Epithelial cell of esophagus (primary cell): ENCODE data around the gene FYB1.

ENCODE experiments used
- DNase-seq: peaks from one replicate; pipeline ENCODE4 v3.0.0; 2010; ENCODE audit warnings: low read depth
- H3K4me3 ChIP-seq: 2 replicates; pipeline ENCODE4 v1.5.1; 2011; ENCODE audit warnings: mild to moderate bottlenecking, low read length, control low read depth
- TF ChIP-seq, protein P1 (sequence below): IDR thresholded peaks from 2 replicates; pipeline ENCODE4 v1.5.1; 2011; ENCODE audit warnings: low read depth, mild to moderate bottlenecking, low read length, control low read depth, inconsistent platforms; ENCODE audit not compliant: insufficient read depth; ENCODE audit errors: missing control alignments

The FYB1 gene

DNA sequence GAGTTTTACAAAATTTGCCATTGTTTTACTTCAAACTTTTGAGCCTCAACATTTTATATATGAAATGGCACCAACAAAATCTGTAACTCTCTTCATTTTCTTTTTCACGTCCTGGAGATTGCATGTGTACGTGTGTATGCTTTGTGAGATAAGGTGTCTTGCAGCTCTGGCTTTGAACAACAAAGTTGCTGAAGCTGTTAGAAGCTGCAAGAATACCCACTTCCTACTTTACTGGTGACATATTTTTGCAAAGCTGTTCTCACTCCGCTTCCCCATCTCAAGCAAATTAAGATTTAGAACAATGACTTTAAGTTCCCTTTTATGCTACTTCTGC lies 41.8 kb downstream of the FYB1 start:
- H3K4me3 ChIP-seq = no peak overlapping the region
- no peak for DNase-seq
- TF ChIP-seq, protein P1, sequence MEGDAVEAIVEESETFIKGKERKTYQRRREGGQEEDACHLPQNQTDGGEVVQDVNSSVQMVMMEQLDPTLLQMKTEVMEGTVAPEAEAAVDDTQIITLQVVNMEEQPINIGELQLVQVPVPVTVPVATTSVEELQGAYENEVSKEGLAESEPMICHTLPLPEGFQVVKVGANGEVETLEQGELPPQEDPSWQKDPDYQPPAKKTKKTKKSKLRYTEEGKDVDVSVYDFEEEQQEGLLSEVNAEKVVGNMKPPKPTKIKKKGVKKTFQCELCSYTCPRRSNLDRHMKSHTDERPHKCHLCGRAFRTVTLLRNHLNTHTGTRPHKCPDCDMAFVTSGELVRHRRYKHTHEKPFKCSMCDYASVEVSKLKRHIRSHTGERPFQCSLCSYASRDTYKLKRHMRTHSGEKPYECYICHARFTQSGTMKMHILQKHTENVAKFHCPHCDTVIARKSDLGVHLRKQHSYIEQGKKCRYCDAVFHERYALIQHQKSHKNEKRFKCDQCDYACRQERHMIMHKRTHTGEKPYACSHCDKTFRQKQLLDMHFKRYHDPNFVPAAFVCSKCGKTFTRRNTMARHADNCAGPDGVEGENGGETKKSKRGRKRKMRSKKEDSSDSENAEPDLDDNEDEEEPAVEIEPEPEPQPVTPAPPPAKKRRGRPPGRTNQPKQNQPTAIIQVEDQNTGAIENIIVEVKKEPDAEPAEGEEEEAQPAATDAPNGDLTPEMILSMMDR = no peak

DNA sequence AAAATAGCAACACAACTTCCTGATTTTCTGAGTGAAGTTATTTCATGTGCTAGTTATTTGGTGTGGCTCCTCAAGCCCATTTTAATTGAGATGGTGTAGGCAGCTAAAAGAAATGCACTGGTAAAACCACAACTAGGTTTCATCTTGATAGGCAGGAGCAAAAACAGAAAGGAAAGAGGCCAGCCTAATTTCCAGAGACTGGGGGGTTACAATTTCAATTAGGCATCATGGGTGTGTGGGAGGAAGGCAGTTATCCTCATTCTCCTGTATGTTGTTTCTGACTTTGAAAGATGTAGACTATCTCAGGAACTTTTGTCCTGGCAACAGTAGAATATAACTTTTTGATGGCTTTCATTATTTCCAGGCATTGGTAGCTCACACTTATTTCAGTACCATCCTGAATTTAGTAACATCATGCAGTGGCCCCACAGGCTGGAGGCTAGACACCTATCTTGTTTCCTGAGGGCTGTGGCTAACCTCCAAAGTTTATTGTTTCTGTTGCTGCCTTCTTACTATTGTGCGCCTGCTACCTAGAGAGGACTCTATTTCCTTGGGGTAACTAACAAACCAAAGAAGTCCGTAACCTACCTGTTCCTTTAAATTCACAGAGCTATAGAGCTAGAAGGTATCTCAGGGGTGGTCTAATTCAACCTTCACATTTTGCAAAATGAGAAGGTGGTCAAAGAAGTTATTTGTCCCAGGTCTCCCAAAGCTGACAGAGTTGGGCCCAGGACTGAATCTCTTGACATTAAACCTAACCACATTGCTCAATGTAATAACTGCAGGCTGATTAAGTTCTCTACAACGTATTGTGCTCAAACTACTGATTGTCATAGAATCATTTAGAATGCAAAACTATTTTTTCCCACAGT lies 42.4 kb downstream of the FYB1 start:
- no peak for DNase-seq
- H3K4me3 ChIP-seq = no peak overlapping the region
- TF ChIP-seq, protein P1 = no peak

DNA sequence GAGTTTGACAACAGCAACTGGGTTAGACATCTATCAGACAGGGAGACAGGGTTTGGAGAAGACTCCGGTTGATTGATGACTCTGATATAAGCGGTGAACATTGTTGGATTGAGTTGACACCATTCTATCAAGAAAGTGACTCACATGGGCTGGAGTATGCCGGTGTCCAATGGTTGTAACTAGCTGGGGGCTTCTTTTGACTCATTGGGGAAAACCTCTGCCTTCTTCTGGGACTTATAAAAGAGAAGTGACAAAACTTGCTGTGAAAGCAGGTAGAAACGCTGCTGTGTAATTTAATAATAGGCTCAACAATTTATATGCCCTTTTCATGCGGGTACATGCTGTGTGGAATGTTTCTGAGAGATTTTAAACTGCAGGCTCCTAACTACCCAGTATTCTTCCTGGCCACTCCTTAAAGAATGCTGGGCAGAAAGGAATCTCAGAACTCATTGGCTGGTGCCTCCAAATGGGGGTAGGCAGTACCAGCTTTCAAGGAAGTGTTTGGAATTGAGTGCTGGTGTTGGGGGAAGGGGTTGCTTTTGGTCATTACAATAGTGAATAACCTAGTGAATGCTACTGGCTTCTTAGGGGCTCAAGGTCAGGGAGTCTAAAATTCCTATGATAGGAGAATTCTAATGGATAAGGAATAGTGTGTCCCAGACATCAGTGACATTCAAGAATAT lies 43.9 kb downstream of the FYB1 start:
- H3K4me3 ChIP-seq = no peak overlapping the region
- peak; percentile 6 for DNase-seq
- TF ChIP-seq, protein P1 = no peak

DNA sequence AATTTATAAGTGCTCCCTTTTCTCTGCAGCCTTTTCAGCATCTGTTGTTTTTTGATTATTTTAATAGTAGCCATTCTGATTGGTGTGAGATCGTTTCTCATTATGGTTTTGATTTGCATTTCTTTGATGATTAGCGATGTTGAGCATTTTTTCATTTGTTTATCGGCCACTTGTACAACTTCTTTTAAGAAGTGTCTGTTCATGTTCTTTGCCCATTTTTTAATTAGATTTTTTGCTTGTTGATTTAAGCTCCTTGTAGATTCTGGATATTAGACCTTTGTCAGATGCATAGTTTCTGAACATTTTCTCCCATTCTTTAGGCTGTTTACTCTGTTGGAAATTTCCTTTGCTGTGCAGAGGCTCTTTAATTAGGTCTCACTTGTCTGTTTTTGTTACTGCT lies 46.3 kb downstream of the FYB1 start:
- no peak for DNase-seq
- TF ChIP-seq, protein P1 = no peak
- no peak overlapping the region for H3K4me3 ChIP-seq

DNA sequence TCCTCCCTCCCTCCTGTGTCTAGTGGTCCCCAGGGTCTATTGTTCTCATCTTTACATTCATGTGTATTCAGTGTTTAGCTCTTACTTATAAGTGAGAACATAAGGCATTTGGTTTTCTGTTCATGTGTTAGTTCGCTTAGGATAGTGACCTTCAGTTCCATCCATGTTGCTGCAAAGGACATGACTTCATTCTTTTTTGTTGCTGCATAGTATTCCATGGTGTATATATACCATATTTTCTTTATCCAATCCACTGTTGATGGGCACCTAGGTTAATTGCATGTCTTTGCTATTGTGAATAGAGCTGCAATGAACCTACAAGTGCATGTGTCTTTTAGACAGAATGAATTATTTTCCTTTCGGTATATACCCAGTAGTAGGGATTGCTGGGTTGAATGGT lies 46.8 kb downstream of the FYB1 start:
- TF ChIP-seq, protein P1 = no peak
- no peak for DNase-seq
- H3K4me3 ChIP-seq = no peak overlapping the region

DNA sequence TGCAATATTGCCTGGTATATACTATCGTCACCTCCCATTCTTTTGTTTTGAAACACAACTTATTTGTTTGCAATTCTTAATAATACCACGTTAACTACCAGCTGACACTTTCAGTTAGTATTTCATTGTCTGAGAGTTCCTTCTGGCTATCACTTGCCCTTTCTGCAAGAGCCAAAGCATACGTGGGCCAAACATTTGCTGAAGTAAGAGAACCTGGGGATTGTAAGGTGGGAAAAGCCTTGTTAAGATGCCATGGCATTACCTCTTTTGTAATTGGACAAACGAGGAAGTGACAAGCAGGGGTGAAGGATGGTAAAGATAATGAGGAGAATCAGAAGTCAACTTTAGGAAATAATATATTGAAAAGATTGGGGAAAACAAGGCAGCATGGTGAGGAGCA lies 47.7 kb downstream of the FYB1 start:
- no peak for DNase-seq
- no peak overlapping the region for H3K4me3 ChIP-seq

More for the DNA sequence above, 47.7 kb downstream of the FYB1 start:
- TF ChIP-seq, protein P1 = no peak
